ENCODE results near the gene POU3F3.

The POU3F3 gene

GRCh38 chr2:104825124-104825865 is 28.6 kb upstream of the POU3F3 start:
- no peak for TF ChIP-seq CTCF (conservative IDR thresholded peaks at IDR 0.05; ENCODE audit: low read depth, low read length)
- no peak for DNase-seq (ENCODE audit: low read depth)

DNA sequence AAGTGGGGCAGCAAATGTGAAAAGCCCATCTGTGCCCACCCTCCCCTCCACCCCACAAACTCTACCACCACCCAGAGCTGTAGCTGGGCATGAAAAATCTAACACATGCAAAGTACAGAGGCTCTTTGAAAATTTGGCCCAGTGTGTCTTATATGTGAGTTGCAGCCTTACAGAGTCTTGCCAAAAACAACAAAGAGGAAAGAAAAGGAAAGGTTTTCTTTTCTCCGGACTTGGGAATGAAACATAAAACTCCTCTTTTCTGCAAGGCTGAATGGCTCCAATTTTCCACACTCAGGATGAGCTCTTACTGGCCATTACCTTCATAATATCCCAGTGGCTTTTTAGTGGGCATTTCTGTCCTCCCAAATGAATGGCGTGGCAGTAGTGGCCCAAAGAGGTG is 27.9 kb upstream of the POU3F3 start:
- TF ChIP-seq CTCF (conservative IDR thresholded peaks at IDR 0.05; ENCODE audit: low read depth, low read length): no peak
- no peak overlapping the region for H3K4me3 ChIP-seq (ENCODE audit: low read length)
- no peak for DNase-seq (ENCODE audit: low read depth)

More at GRCh38 chr2:104825124-104825865, 28.6 kb upstream of the POU3F3 start:
- no peak overlapping the region for H3K4me3 ChIP-seq (ENCODE audit: low read length)

GRCh38 chr2:104831742-104832141 is 22.2 kb upstream of the POU3F3 start:
- no peak for TF ChIP-seq CTCF (conservative IDR thresholded peaks at IDR 0.05; ENCODE audit: low read depth, low read length)
- no peak for DNase-seq (ENCODE audit: low read depth)
- H3K4me3 ChIP-seq (ENCODE audit: low read length): no peak overlapping the region

DNA sequence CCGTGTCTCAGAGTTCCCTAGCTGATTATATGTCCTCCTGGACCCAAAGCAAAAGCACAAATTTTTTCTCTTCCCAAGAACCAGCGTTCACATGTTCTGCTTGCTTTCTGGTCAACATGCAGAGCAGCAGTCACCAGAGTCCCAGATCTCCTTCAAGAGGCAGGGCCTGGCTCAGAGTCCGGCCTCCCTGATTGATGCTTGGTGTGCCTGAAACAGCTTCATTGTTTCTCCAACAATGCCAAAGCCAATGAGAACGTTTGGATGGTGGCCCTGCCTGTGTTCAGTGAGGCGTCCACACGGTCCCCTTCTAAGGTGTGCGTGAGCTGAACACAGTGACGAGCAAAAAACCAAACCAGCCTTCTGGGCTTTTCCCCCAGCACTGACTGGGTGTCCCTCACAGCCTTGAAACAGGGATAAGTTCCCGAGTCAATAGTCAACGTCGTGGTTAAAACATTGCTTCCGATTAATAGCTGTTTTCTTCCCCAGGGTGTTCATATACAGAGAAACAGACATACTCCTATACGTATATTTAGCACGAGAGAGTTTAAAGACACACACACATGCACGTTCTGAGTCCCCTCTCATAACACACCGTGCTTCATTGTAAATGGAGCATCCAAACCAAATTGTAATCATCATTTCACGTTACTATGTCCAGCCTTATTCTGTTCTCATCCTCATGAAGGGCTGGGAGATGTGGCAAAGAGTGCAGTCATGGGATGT is 19.3 kb upstream of the POU3F3 start:
- H3K4me3 ChIP-seq (ENCODE audit: low read length): no peak overlapping the region
- no peak for TF ChIP-seq CTCF (conservative IDR thresholded peaks at IDR 0.05; ENCODE audit: low read depth, low read length)
- DNase-seq (ENCODE audit: low read depth): no peak

GRCh38 chr2:104836265-104836664 is 17.6 kb upstream of the POU3F3 start:
- DNase-seq (ENCODE audit: low read depth): no peak
- no peak for TF ChIP-seq CTCF (conservative IDR thresholded peaks at IDR 0.05; ENCODE audit: low read depth, low read length)
- no peak overlapping the region for H3K4me3 ChIP-seq (ENCODE audit: low read length)

DNA sequence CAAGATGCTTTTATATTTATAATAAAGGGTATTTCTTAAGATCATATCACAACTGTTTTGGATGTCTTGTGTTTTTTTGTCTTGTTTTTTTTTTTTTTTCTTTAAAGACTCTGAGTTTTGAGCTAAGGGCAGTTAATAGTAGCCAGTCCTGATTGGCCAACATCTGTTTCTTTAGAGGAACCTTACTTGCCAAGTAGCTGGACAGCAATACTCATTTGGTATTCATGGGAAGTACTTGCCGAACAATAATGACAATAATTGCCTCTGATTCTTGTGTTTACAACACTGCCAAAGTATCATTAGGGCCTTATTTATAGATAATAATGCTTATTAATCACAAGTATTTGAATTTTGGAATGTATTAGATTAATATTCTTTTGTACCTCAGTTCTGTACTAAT is 17.1 kb upstream of the POU3F3 start:
- TF ChIP-seq CTCF (conservative IDR thresholded peaks at IDR 0.05; ENCODE audit: low read depth, low read length): no peak
- H3K4me3 ChIP-seq (ENCODE audit: low read length): no peak overlapping the region
- DNase-seq (ENCODE audit: low read depth): no peak

- TF ChIP-seq CTCF (conservative IDR thresholded peaks at IDR 0.05; ENCODE audit: low read depth, low read length): no peak
- DNase-seq (ENCODE audit: low read depth): no peak
- H3K4me3 ChIP-seq (ENCODE audit: low read length): no peak overlapping the region
These were observed 13.8 kb upstream of the POU3F3 start for GRCh38 chr2:104840156-104840555.

Data from retinal pigment epithelial cell (primary cell).